Loucy (cell line): ENCODE results near the gene BDP1.

Source experiments
- EZH2phosphoT487 ChIP-seq: fragments of 200-600 bp; IDR thresholded peaks from 2 replicates; pipeline ENCODE4 v1.6.1; 2018; ENCODE audit warnings: antibody characterized with exemption, mild to moderate bottlenecking, moderate library complexity, borderline replicate concordance
- TF ChIP-seq, protein P1 (sequence below): fragments of 200-600 bp; sonication (generic); conservative IDR thresholded peaks from 2 replicates; pipeline ENCODE4 v1.5.1; 2014; ENCODE audit warnings: mild to moderate bottlenecking, antibody characterized with exemption, low read length

- TF ChIP-seq, protein P1, sequence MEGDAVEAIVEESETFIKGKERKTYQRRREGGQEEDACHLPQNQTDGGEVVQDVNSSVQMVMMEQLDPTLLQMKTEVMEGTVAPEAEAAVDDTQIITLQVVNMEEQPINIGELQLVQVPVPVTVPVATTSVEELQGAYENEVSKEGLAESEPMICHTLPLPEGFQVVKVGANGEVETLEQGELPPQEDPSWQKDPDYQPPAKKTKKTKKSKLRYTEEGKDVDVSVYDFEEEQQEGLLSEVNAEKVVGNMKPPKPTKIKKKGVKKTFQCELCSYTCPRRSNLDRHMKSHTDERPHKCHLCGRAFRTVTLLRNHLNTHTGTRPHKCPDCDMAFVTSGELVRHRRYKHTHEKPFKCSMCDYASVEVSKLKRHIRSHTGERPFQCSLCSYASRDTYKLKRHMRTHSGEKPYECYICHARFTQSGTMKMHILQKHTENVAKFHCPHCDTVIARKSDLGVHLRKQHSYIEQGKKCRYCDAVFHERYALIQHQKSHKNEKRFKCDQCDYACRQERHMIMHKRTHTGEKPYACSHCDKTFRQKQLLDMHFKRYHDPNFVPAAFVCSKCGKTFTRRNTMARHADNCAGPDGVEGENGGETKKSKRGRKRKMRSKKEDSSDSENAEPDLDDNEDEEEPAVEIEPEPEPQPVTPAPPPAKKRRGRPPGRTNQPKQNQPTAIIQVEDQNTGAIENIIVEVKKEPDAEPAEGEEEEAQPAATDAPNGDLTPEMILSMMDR = no peak
- TF ChIP-seq EZH2phosphoT487 = no peak
These were observed 37.6 kb downstream of the BDP1 start for GRCh38 chr5:71492817-71493615.
